AG09309 (cell line): Measurements from ENCODE around the gene CXCL6.
A peak's percentile ranks its signal among the peaks of the same experiment; 100 is the strongest.

Experiments
- DNase-seq: peaks from one replicate; pipeline ENCODE4 v3.0.0-alpha.2; 2010; ENCODE audit warnings: low read depth
- H3K4me3 ChIP-seq: 2 replicates; pipeline ENCODE4 v1.5.1; 2011; ENCODE audit warnings: mild to moderate bottlenecking, low read depth, low read length, moderate library complexity; ENCODE audit not compliant: control insufficient read depth
- CTCF ChIP-seq: IDR thresholded peaks from 2 replicates; pipeline ENCODE4 v1.5.1; 2011; ENCODE audit warnings: mild to moderate bottlenecking, low read depth, low read length, inconsistent platforms; ENCODE audit not compliant: insufficient read depth, control insufficient read depth; ENCODE audit errors: missing control alignments

Gene CXCL6

GRCh38 chr4:73810191-73810590, 26.3 kb upstream of the CXCL6 start:
- no peak for TF ChIP-seq CTCF
- H3K4me3 ChIP-seq = no peak overlapping the region
- no peak for DNase-seq

GRCh38 chr4:73811841-73812240, 24.6 kb upstream of the CXCL6 start:
- no peak for TF ChIP-seq CTCF
- no peak for DNase-seq
- H3K4me3 ChIP-seq = no peak overlapping the region

GRCh38 chr4:73814679-73815078, 21.8 kb upstream of the CXCL6 start:
- TF ChIP-seq CTCF = no peak
- no peak for DNase-seq
- no peak overlapping the region for H3K4me3 ChIP-seq

GRCh38 chr4:73815145-73815544, 21.3 kb upstream of the CXCL6 start:
- H3K4me3 ChIP-seq = no peak overlapping the region
- DNase-seq = no peak
- TF ChIP-seq CTCF = no peak

- no peak overlapping the region for H3K4me3 ChIP-seq
- DNase-seq = peak; percentile 8
- no peak for TF ChIP-seq CTCF
Observed at GRCh38 chr4:73816814-73817213, 19.7 kb upstream of the CXCL6 start.

GRCh38 chr4:73817341-73817740, 19.1 kb upstream of the CXCL6 start:
- TF ChIP-seq CTCF = no peak
- H3K4me3 ChIP-seq = no peak overlapping the region
- no peak for DNase-seq

GRCh38 chr4:73821325-73821724, 15.2 kb upstream of the CXCL6 start:
- TF ChIP-seq CTCF = no peak
- no peak overlapping the region for H3K4me3 ChIP-seq
- no peak for DNase-seq
